GM20000 (cell line): ENCODE measurements around the gene KHDRBS2.

Experiments used
- DNase-seq: peaks from one replicate; pipeline ENCODE4 v3.0.0; 2012; ENCODE audit warnings: low spot score
- TF ChIP-seq, protein P1 (sequence below): IDR thresholded peaks from 2 replicates; pipeline ENCODE4 v1.5.1; 2012; ENCODE audit warnings: mild to moderate bottlenecking, control low read depth; ENCODE audit errors: extremely low read depth, missing control alignments

The KHDRBS2 gene

GRCh38 chr6:62265906-62266525, 20.0 kb downstream of the KHDRBS2 start:
- DNase-seq = no peak
- TF ChIP-seq, protein P1, sequence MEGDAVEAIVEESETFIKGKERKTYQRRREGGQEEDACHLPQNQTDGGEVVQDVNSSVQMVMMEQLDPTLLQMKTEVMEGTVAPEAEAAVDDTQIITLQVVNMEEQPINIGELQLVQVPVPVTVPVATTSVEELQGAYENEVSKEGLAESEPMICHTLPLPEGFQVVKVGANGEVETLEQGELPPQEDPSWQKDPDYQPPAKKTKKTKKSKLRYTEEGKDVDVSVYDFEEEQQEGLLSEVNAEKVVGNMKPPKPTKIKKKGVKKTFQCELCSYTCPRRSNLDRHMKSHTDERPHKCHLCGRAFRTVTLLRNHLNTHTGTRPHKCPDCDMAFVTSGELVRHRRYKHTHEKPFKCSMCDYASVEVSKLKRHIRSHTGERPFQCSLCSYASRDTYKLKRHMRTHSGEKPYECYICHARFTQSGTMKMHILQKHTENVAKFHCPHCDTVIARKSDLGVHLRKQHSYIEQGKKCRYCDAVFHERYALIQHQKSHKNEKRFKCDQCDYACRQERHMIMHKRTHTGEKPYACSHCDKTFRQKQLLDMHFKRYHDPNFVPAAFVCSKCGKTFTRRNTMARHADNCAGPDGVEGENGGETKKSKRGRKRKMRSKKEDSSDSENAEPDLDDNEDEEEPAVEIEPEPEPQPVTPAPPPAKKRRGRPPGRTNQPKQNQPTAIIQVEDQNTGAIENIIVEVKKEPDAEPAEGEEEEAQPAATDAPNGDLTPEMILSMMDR = no peak

GRCh38 chr6:62262283-62262682, 23.7 kb downstream of the KHDRBS2 start:
- no peak for DNase-seq
- TF ChIP-seq, protein P1 = no peak

DNA sequence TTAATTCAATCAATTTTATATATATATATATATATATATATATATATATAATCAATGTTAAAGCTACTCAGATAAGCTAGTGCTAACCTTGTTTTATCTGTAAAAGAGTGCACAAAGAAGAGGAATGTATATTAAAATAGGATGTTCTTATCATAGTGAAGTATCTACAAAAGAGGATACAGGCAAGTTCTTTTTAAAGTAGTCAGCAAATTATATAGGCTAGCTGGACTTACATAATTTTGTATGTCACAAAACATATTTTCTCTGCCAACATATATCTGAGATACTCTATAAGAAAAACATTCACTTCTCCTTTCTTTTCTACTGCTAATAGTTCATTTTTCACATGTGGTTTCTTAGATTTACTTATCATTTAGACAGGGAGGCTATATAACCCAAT, 39.9 kb downstream of the KHDRBS2 start:
- TF ChIP-seq, protein P1 = no peak

DNA sequence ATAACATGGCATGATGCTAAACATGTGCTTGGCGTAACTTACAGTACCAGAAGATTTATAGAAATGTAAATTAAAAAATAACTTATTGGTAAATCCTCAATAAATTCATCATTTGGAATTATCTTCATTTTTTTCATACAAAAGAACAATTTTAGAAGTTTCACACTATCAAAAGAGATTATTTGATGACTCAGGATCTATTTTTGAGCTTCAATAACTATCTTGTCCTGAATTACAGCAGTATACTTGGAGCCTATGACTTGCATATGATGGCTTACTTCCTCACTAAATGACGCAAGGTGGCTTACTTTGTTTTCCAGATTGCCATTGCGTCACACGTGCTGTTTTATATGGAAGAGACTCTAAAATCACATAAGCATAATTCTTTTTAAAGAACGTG, 49.2 kb downstream of the KHDRBS2 start:
- TF ChIP-seq, protein P1 = no peak
- DNase-seq = no peak

More for the DNA sequence above, 39.9 kb downstream of the KHDRBS2 start:
- no peak for DNase-seq

DNA sequence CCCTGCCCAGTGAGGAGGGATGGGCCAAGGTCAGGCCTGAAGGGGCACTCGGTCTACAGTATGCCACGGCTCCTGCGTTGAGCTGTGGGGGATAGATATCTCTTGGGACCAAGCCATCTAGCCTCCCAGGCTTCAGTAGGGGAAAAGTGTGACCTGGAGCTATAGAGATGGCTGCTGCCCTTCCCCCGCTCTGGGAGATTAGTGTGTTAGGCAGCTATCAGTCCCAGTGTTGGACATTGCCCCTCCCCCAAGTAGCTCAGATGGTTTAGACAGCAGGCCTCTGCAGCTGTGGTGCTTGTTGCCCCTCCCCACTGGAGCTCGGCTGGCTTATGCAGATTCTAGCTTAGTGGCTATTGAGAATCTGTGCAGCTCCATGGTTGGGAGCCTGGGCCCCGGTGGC, 56.8 kb downstream of the KHDRBS2 start:
- TF ChIP-seq, protein P1 = no peak
- DNase-seq = no peak

DNA sequence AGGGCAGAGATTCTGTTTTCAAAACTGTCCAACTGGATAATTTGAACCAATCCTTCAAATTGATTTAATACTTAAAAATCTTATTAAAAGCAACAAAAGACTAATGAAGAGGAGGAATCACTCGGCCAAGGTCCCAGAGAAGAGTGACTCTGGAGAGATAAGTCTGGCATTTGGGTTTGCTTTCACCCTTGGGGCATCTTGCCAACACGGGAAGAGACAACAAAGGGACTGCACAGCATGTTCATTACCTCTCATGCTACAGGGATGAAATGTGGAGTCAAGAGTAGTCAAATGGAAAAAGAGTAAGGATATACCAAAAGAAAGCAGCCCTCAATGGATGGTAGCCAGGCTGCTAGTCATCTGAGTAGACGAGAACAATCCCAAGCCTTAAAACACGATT, 68.2 kb downstream of the KHDRBS2 start:
- DNase-seq = no peak
- TF ChIP-seq, protein P1 = no peak

DNA sequence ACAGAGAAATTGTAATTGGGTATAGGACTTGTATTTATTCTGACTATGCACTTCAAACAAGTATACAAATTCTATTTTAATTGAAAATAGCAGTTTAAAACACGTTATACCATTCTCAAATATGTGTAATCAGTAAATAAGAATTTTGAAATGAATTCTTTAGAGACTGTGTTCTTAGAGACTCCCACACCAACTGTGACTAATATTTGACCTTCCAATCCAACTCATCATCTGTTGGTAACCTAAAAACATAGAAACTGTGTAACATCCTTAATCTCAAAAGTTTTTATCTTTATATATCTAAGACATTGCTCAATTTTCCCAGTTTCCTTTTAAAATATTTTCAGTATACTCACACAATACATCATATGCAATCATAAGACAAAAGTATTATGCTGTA, 83.9 kb downstream of the KHDRBS2 start:
- DNase-seq = no peak
- TF ChIP-seq, protein P1 = no peak
